BE2C (cell line): ENCODE data around the gene TIMD4.
"Not testable (repeated sequence)": the region's sequence is repeated elsewhere in the genome, so short reads cannot be mapped to it uniquely, and the experiment has no call there.

Experiments used
- DNase-seq: peaks from one replicate; pipeline ENCODE4 v3.0.0-alpha.2; 2020
- H3K27me3 ChIP-seq: fragments of 250-450 bp; sonication (Bioruptor Pico); 2 replicates; pipeline ENCODE4 v1.5.1; 2020; ENCODE audit warnings: mild to moderate bottlenecking
- H3K36me3 ChIP-seq: fragments of 250-450 bp; sonication (Bioruptor Pico); 2 replicates; pipeline ENCODE4 v1.5.1; 2020; ENCODE audit warnings: mild to moderate bottlenecking
- H3K4me1 ChIP-seq: fragments of 250-450 bp; sonication (Bioruptor Pico); 2 replicates; pipeline ENCODE4 v1.5.1; 2020
- H3K4me3 ChIP-seq: 2 replicates; pipeline ENCODE4 v1.5.1; 2011; ENCODE audit warnings: low read depth, low read length
- H3K9me3 ChIP-seq: fragments of 250-450 bp; sonication (Bioruptor Pico); 2 replicates; pipeline ENCODE4 v1.5.1; 2020
- TF ChIP-seq, protein P1 (sequence below): IDR thresholded peaks from 2 replicates; pipeline ENCODE4 v1.5.1; 2012; ENCODE audit warnings: mild to moderate bottlenecking, low read depth, low read length

Gene TIMD4

DNA sequence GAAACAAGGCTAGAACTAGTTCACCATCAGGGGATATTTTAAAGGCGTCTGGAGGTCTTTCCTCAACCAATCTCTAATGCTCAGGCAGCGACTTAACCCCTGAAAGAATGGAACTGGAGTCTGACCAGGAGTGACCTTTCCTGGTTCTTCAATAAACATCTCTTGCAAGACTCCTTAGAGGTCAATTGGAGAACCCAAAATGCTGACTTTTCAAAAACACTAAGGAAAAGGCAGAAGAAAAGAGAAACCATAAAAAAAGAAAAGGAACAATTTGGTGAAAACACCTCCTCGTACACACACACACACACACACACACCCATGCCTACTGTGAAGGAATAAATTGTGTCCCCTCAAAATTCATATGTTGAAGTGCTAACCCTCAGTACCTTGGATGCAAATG is 12.3 kb downstream of the TIMD4 start:
- DNase-seq = no peak
- Histone ChIP-seq H3K9me3 (no peaks in the 10 kb centered on the region), H3K4me3 (no peak overlapping the region), H3K27me3 (no peaks in the 10 kb centered on the region), H3K36me3 (no peaks in the 10 kb centered on the region), H3K4me1 (no peaks in the 10 kb centered on the region)
- TF ChIP-seq, protein P1, sequence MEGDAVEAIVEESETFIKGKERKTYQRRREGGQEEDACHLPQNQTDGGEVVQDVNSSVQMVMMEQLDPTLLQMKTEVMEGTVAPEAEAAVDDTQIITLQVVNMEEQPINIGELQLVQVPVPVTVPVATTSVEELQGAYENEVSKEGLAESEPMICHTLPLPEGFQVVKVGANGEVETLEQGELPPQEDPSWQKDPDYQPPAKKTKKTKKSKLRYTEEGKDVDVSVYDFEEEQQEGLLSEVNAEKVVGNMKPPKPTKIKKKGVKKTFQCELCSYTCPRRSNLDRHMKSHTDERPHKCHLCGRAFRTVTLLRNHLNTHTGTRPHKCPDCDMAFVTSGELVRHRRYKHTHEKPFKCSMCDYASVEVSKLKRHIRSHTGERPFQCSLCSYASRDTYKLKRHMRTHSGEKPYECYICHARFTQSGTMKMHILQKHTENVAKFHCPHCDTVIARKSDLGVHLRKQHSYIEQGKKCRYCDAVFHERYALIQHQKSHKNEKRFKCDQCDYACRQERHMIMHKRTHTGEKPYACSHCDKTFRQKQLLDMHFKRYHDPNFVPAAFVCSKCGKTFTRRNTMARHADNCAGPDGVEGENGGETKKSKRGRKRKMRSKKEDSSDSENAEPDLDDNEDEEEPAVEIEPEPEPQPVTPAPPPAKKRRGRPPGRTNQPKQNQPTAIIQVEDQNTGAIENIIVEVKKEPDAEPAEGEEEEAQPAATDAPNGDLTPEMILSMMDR = no peak

DNA sequence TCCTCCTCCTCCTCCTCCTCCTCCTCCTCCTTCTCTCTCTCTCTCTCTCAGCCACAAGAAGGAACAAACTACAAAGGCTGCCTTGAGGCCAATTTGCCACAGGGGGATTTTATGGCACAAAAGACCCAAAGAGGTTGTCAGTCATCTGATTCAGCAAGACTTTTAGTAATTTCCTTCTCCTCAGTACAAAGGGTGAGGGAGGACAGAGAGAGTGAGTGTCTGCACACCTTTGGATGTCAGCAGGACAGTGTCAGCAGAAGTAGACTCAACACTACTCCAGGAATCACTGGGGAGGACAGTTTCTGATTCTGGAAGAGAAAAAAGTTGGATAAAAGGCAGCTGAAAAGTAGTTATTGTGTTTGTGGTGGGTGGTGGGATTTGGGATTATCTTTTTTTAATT is 13.6 kb downstream of the TIMD4 start:
- H3K4me3 ChIP-seq = no peak overlapping the region
- TF ChIP-seq, protein P1 = no peak
- H3K9me3 ChIP-seq = no peaks in the 10 kb centered on the region
- DNase-seq = no peak
- H3K4me1 ChIP-seq = no peaks in the 10 kb centered on the region
- H3K27me3 ChIP-seq = no peaks in the 10 kb centered on the region
- H3K36me3 ChIP-seq = no peaks in the 10 kb centered on the region

DNA sequence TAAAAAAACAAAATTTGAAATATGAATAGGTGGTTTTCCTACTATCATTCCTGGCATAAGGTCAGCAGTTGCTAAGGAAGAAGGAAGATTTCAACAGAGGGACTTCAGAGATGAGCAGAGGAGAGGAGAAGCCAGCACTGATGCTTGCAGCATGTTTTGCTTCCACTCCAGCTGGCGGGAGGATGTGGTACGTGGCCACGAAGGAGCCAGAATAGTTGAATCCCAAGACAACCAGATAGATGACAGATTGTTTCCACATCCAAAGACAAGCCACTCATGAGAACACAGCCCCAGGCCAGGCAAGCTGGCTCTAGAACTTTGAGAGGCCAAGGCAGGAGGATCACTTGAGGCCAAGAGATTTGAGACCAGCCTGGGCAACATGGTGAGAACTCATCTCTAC is 15.1 kb downstream of the TIMD4 start:
- H3K4me3 ChIP-seq = no peak overlapping the region
- no peaks in the 10 kb centered on the region for H3K9me3 ChIP-seq
- no peak for DNase-seq
- no peaks in the 10 kb centered on the region for H3K36me3 ChIP-seq
- no peaks in the 10 kb centered on the region for H3K27me3 ChIP-seq
- no peaks in the 10 kb centered on the region for H3K4me1 ChIP-seq
- TF ChIP-seq, protein P1 = no peak

DNA sequence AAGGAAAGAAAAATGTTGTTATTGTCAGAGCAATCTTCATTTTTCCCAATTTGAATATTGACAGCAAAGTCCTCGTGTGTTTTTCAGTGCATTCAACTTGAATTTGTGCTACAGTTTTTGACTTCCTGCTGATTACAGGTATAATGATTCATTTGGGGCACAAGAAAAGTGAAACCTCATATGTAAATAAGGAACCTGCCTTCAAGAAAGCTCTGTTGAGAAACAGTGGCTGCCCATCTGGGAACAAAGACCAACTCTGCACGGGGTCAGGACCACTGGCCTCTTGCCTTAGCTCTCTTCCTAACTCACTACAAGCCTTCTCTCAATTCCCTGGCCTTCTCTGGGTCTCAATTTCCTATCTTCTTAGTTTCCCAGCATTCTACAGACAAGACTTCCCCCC is 21.0 kb downstream of the TIMD4 start:
- Histone ChIP-seq H3K27me3 (no peaks in the 10 kb centered on the region), H3K4me1 (no peaks in the 10 kb centered on the region), H3K36me3 (no peaks in the 10 kb centered on the region), H3K4me3 (no peak overlapping the region), H3K9me3 (no peaks in the 10 kb centered on the region)
- TF ChIP-seq, protein P1 = no peak
- no peak for DNase-seq

DNA sequence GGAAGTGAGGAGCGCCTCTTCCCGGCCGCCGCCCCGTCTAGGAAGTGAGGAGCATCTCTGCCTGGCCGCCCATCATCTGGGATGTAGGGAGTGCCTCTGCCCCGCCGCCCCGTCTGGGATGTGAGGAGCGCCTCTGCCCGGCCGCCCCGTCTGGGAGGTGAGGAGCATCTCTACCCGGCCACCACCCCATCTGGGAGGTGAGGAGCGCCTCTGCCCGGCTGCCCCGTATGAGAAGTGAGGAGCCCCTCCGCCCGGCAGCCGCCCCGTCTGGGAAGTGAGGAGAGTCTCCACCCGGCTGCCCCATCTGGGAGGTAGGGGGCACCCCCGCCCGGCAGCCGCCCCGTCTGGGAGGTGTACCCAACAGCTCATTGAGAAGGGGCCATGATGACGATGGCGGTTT is 22.6 kb downstream of the TIMD4 start:
- not testable (repeated sequence) for DNase-seq, H3K36me3 ChIP-seq, H3K27me3 ChIP-seq, H3K4me3 ChIP-seq, H3K9me3 ChIP-seq, H3K4me1 ChIP-seq

DNA sequence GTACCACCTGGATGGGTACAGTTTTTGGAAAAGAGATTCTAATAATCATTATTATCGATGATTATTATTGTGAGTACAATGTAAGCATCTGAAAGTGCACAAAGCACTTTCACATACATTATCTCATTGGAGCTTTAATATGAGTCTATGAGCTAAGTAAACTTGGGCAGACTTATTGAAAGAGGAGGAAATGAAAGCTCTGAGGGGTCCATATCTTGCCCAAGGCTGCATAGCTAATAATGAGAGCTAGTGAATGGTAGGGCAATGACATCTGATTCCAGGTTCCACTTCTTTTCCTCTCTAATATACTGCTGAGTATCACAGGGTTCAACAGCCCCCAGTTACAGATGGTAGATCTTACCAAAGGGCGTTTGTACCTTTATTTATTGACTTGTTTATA is 26.1 kb downstream of the TIMD4 start:
- Histone ChIP-seq H3K27me3 (no peaks in the 10 kb centered on the region), H3K4me3 (no peak overlapping the region), H3K36me3 (no peaks in the 10 kb centered on the region), H3K9me3 (no peaks in the 10 kb centered on the region), H3K4me1 (no peaks in the 10 kb centered on the region)
- TF ChIP-seq, protein P1 = no peak
- no peak for DNase-seq
